Ovary (tissue), 3 donors: ENCODE results near the gene RHBDL1.

ENCODE experiments used
- CTCF ChIP-seq, 3 donors: fragments of 450-650 bp in 2 of 3; fragments of 200-600 bp in 1 of 3; IDR thresholded peaks; one replicate each; pipeline versions ENCODE4 v1.5.1 to v1.8.0; 2016 to 2022; ENCODE audit warnings: antibody characterized with exemption in 3 of 3, mild to moderate bottlenecking in 1 of 3
- POLR2A ChIP-seq: fragments of 450-650 bp; IDR thresholded peaks from one replicate; pipeline ENCODE4 v1.6.1; 2017; ENCODE audit warnings: antibody characterized with exemption, mild to moderate bottlenecking, moderate library complexity
- donor health status: DM: no; HTN: no; CAD: no.

GRCh38 chr16:638836-639235 is 36.6 kb upstream of the RHBDL1 start:
- TF ChIP-seq POLR2A: no peak
- no peak for TF ChIP-seq CTCF (IDR thresholded peaks at IDR 0.05)
